HUES64 (cell line): Measurements from ENCODE around the gene PRKAG2.

Source experiments
- H3K27ac ChIP-seq: 2 replicates; pipeline ENCODE4 v1.7.0; 2013; ENCODE audit warnings: low read depth, low read length, inconsistent platforms
- H3K27me3 ChIP-seq: 2 replicates; pipeline ENCODE4 v1.6.1; 2013; ENCODE audit warnings: mild to moderate bottlenecking, low read length; ENCODE audit not compliant: insufficient read depth
- H3K36me3 ChIP-seq: 2 replicates; pipeline ENCODE4 v1.6.1; 2013; ENCODE audit warnings: mild to moderate bottlenecking, low read length; ENCODE audit not compliant: insufficient read depth
- H3K4me1 ChIP-seq: 2 replicates; pipeline ENCODE4 v1.6.1; 2013; ENCODE audit warnings: mild to moderate bottlenecking, low read length, moderate library complexity; ENCODE audit not compliant: insufficient read depth
- H3K4me3 ChIP-seq: 2 replicates; pipeline ENCODE4 v1.5.1; 2013; ENCODE audit warnings: mild to moderate bottlenecking, low read length, moderate library complexity
- H3K9ac ChIP-seq: 2 replicates; pipeline ENCODE4 v1.6.1; 2013; ENCODE audit warnings: mild to moderate bottlenecking, low read depth, low read length
- H3K9me3 ChIP-seq: 2 replicates; pipeline ENCODE4 v1.6.1; 2013; ENCODE audit warnings: low read depth, low read length; ENCODE audit not compliant: insufficient read depth
- WGBS: fragments of 150-250, 120-280 bp; methylation state at CpG from one replicate; pipeline ENCODE4 v1.1.7; 2013; ENCODE audit warnings: missing lambda C conversion rate; 5-methylcytosine and 5-hydroxymethylcytosine counted together

Gene PRKAG2

DNA sequence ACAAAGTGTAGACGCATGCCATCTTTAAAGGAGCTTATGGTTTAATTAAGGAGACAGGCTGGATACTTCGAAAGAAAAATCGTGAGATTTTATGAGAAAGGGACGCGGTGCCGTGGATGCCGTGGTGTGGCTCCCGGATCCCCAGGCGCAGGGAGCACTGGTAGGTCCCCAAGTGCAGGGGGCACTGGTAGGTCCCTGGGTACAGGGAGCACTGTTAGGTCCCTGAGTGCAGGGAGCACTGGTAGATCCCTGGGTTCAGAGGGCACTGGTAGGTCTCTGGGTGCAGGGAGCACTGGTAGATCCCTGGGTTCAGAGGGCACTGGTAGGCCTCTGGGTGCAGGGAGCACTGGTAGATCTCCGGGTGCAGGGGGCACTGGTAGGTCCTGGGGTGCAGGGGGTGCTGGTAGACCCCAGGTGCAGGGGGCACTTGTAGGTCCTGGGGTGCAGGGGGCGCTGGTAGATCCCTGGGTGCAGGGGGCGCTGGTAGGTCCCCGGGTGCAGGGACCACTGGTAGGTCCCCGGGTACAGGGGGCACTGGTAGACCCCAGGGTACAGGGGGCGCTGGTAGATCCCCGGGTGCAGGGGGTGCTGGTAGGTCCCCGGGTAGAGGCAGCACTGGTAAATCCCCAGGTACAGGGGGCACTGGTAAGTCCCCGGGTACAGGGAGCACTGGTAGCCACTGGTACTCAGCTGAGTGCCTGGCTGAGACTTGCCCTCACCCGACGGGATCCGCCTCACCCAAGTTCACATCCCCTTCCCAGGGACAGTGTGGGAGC lies 14.1 kb downstream of the PRKAG2 start:
- H3K27me3 ChIP-seq: no peaks in the 10 kb centered on the region
- H3K4me1 ChIP-seq: no peaks in the 10 kb centered on the region
- no peak overlapping the region for H3K4me3 ChIP-seq
- WGBS: 93% methylated on average over 21 of the region's 21 CpGs
- no peak overlapping the region for H3K27ac ChIP-seq
- H3K36me3 ChIP-seq: no peaks in the 10 kb centered on the region
- no peak overlapping the region for H3K9ac ChIP-seq
- H3K9me3 ChIP-seq: no peaks in the 10 kb centered on the region

DNA sequence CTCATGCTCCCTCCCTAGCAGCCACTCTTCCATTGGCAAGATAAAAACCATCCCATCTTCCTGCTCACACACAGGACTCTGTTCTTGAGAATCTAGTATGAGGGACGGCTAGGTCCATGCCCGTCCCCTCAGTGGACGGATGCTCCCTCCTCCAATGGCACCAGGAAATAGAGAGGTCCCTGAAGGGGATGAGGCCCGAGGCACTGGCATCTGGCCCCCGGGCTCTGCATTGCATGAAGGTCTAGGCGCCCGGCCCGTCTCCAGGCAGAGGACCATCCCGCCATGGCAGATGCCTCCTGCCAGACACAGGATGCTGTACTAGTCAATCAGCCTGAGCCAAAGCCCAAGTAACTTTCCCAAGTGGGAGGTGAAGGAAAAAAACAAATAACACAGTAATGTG lies 15.0 kb downstream of the PRKAG2 start:
- no peak overlapping the region for H3K4me3 ChIP-seq
- H3K36me3 ChIP-seq: no peaks in the 10 kb centered on the region
- no peak overlapping the region for H3K27ac ChIP-seq
- WGBS: 96% methylated on average over 9 of the region's 9 CpGs
- no peaks in the 10 kb centered on the region for H3K9me3 ChIP-seq
- no peaks in the 10 kb centered on the region for H3K4me1 ChIP-seq
- H3K27me3 ChIP-seq: no peaks in the 10 kb centered on the region
- no peak overlapping the region for H3K9ac ChIP-seq

DNA sequence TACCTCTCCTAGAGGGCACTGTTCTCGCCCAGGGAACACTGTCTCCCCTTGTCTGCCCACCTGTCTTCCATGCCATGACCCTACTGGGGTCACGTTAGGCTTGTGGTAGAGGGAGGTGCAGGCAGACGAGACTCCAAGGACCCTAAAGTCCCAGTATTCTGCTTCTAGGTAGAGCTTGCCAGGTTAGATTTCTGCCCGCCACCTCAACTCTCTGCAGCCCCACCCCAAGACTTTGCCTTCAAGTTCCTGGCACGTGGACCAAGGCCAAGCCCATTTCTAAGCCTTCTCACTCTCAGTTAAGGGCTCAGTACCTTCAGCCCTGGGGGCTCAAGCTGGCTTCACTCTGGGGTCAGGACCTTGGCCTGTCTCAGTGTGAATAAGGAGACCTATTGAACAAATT lies 16.1 kb downstream of the PRKAG2 start:
- no peak overlapping the region for H3K4me3 ChIP-seq
- 80% methylated on average over 5 of the region's 5 CpGs for WGBS

DNA sequence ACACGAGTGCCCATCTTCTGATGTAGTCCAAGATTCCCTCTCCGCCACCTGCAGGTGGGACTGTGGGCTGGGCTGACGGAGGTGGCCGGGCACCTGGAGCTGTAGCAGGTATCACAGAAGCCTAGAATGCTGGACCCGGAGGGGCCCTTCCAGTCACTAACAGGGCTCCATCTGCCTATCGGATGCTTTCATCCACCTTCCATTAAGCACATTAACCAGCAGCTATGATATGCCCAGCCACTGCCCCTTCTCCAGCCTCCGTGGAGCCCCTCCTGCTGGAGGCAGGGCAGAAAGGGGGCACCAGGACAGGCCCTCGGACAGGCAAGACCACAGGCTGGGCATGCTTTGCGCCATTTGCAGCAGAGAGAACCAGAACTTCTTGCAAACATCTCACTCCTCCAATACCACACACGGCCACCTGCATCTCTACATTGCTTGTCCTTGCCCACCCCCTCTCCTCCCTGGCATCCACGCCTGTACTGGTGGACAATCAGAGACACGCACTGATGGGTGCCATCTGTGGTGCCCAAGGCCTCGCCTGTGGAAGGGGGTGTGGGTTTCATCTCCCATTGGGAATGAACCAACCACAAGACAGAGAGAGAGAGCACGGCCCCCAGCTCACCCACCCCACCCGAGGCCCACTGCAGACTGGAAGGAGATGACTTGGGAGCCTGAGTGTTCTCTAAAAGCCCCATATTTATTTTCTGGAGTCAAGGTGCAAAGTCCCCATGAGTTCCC lies 16.8 kb downstream of the PRKAG2 start:
- WGBS: 94% methylated on average over 14 of the region's 15 CpGs
- no peak overlapping the region for H3K9ac ChIP-seq
- H3K4me1 ChIP-seq: no peaks in the 10 kb centered on the region

More for the DNA sequence above, 16.1 kb downstream of the PRKAG2 start:
- H3K9ac ChIP-seq: no peak overlapping the region
- no peaks in the 10 kb centered on the region for H3K9me3 ChIP-seq
- no peaks in the 10 kb centered on the region for H3K27me3 ChIP-seq
- no peak overlapping the region for H3K27ac ChIP-seq
- H3K4me1 ChIP-seq: no peaks in the 10 kb centered on the region
- no peaks in the 10 kb centered on the region for H3K36me3 ChIP-seq

DNA sequence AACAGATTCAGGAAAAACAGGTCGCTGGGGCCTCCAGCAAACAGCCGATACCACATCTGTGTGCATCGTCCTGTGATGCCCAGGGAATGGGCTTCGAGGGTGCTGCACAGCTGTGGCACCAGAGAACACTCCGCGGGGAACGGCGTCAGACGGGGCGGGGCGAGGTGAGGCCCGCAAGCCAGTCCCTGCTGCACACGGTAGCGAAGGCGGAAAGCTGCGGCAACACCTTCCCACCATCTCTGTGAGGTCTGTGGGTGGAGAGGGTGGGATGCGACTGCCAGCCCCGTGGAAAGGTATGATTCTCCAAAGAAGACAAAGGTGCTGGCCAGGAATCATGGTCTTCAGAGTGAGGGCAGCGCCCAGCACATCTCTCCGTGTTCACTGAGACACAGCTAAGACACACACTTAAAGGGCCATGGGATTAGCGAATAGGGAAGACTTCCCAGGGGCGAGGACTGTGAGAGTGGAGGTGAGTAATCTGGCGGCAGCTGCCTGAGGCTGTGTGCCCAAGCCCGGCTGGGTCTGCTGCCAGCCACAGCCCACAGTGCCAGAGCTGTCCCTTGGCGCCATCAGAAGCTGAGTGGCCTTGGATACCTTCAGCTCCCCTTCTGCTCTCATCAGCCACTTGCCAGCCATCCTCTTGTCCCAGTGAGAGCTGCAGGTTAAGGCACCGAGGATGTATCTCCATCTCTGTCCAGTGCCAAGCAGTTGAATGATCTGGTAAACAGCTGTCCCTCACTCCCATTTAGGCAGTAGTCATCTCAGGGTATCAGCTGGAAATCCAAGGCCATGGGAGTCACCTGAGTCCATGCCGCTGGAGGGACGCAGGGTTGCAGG lies 17.6 kb downstream of the PRKAG2 start:
- H3K9ac ChIP-seq: no peak overlapping the region
- no peak overlapping the region for H3K4me3 ChIP-seq
- no peaks in the 10 kb centered on the region for H3K9me3 ChIP-seq
- no peaks in the 10 kb centered on the region for H3K36me3 ChIP-seq
- no peaks in the 10 kb centered on the region for H3K27me3 ChIP-seq
- H3K27ac ChIP-seq: no peak overlapping the region
- WGBS: 91% methylated on average over 28 of the region's 28 CpGs
- no peaks in the 10 kb centered on the region for H3K4me1 ChIP-seq

More for the DNA sequence above, 16.8 kb downstream of the PRKAG2 start:
- no peaks in the 10 kb centered on the region for H3K36me3 ChIP-seq
- no peaks in the 10 kb centered on the region for H3K27me3 ChIP-seq
- H3K4me3 ChIP-seq: no peak overlapping the region
- no peaks in the 10 kb centered on the region for H3K9me3 ChIP-seq
- H3K27ac ChIP-seq: no peak overlapping the region

DNA sequence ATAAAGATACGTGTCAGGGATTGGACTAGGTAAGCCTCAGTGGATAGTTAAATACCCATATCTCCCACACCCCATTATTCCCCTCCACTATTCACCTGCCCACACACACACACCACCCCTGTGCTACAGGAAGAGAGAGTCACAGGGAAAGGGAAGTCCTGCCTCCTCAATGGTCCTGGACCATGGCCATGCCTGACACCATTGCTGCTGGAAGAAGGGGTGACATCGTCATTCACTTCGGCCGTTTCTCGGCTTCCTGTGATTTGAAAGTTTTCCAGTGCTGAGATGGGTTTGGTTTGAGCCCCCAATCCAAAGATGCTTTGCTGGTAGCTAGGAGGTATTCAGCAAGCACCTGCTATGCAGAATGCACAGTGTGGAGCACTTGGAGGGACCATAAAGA lies 18.5 kb downstream of the PRKAG2 start:
- Histone ChIP-seq H3K4me1 (no peaks in the 10 kb centered on the region), H3K4me3 (no peak overlapping the region), H3K9ac (no peak overlapping the region), H3K9me3 (no peaks in the 10 kb centered on the region), H3K27ac (no peak overlapping the region), H3K27me3 (no peaks in the 10 kb centered on the region), H3K36me3 (no peaks in the 10 kb centered on the region)
- 94% methylated on average over 5 of the region's 5 CpGs for WGBS

DNA sequence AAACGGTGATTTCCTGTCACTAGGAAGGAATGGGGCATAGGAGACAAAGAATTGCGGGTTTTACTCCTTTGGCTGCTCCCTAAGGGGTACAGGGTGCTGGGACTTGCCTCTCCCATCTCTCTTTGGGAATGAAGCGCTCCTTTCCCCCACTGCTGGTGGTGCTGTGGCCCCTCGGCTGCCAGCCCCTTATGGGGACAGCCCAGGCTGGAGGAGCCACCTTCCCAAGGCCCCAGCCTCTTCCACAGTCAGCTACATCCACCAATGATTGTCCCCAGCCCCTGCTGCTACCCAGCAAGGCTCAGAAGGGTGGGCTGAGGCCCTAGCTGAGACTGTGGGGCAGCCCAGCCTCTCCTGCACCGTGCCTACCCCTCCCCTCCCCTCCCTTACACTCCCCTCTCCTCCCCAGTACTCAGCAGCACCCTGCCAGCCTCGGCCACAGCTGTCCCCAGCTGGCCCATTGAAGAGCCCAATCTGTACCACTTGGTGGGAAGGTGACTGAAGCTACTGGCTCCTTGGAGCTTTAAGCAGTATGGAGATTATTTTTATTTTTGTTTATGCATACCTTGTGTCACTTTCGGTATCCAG lies 19.0 kb downstream of the PRKAG2 start:
- H3K36me3 ChIP-seq: no peaks in the 10 kb centered on the region
- WGBS: 72% methylated on average over 7 of the region's 7 CpGs

DNA sequence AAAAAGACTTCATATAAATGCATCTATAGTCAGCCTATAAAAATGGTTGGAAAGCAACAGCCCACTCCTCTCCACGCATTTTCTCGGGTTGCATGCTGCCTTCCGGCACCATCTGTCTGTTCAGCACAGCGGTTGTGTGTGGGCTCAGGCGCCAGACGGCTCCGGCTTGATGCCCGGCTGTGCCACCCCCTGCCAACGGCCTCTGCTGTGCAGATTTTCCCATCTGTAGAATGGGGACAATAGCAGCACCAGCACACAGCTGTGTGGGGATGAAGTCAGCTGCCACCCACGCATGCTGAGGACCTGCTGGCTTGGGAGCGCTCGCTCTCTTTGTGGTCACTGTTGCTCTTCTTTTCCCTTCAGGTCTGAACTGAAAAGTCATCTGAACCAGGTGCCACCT lies 19.5 kb downstream of the PRKAG2 start:
- no peak overlapping the region for H3K27ac ChIP-seq
- no peak overlapping the region for H3K9ac ChIP-seq
- H3K4me3 ChIP-seq: no peak overlapping the region
- H3K9me3 ChIP-seq: no peaks in the 10 kb centered on the region
- 92% methylated on average over 12 of the region's 12 CpGs for WGBS
- no peaks in the 10 kb centered on the region for H3K27me3 ChIP-seq
- H3K4me1 ChIP-seq: no peaks in the 10 kb centered on the region
- H3K36me3 ChIP-seq: no peaks in the 10 kb centered on the region

More for the DNA sequence above, 19.0 kb downstream of the PRKAG2 start:
- no peak overlapping the region for H3K4me3 ChIP-seq
- H3K27ac ChIP-seq: no peak overlapping the region
- H3K27me3 ChIP-seq: no peaks in the 10 kb centered on the region
- H3K4me1 ChIP-seq: no peaks in the 10 kb centered on the region
- no peaks in the 10 kb centered on the region for H3K9me3 ChIP-seq
- no peak overlapping the region for H3K9ac ChIP-seq

DNA sequence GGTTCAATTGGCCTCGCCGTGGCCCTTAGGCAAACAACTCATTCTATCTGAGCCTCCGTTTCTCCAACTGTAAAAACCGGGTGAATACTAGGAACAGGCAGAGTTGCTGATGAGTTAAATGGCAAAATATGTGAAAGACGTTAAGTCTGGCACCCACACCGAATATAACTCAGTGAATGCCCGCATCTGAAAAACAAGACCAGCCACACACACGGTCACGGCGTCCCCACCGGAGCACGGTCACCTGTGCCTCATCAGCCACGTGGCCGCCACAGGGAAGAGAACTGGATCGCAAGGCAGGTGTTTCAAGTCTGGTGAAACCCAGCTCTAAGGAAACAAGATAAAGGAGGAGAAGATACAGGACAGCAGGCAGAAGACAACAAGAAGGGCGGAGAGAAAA lies 20.4 kb downstream of the PRKAG2 start:
- Histone ChIP-seq H3K27me3 (no peaks in the 10 kb centered on the region), H3K27ac (no peak overlapping the region), H3K9me3 (no peaks in the 10 kb centered on the region), H3K4me3 (no peak overlapping the region), H3K4me1 (no peaks in the 10 kb centered on the region), H3K9ac (no peak overlapping the region), H3K36me3 (no peaks in the 10 kb centered on the region)
- 92% methylated on average over 16 of the region's 16 CpGs for WGBS

DNA sequence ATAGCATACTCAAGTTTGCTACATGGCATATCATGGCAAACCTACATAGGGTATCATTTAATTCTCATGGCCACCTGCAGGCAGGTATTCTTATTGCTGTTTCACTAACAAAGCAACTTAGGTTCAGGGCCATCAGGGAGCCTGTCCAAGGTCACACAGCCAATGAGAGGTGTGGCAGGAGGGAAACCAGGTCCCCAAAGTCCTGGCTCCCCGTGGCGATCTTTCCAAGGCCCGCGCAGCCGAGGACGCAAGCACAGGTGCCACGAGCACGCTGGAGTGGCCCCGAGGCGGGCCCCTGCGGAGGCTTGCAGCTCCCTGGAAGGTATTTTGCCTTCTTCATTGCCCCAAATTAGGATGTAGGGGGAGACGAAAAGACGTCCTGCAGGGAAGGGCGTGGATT lies 20.8 kb downstream of the PRKAG2 start:
- H3K27me3 ChIP-seq: no peaks in the 10 kb centered on the region
- no peaks in the 10 kb centered on the region for H3K9me3 ChIP-seq
- H3K4me1 ChIP-seq: no peaks in the 10 kb centered on the region
- WGBS: 87% methylated on average over 14 of the region's 14 CpGs
- H3K9ac ChIP-seq: no peak overlapping the region
- no peak overlapping the region for H3K27ac ChIP-seq
- no peak overlapping the region for H3K4me3 ChIP-seq
- H3K36me3 ChIP-seq: no peaks in the 10 kb centered on the region

DNA sequence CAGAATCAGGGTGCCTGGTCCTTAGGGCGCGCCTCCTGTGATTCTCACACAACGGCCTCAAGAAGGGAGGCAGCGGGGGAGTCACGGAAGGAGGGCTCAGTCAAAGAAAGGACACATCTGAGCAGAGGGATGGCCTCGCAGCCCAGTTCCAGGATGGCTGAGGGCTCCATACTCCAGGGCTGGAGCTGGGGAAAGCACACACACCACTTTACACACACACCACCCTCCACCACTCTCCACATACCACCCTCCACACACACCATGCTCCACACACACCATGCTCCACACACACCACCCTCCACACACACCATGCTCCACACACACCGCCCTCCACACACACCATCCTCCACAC lies 22.2 kb downstream of the PRKAG2 start:
- no peak overlapping the region for H3K27ac ChIP-seq
- H3K9ac ChIP-seq: no peak overlapping the region
- H3K9me3 ChIP-seq: no peaks in the 10 kb centered on the region
- H3K36me3 ChIP-seq: no peaks in the 10 kb centered on the region
- H3K4me1 ChIP-seq: no peaks in the 10 kb centered on the region
- 89% methylated on average over 7 of the region's 7 CpGs for WGBS
- no peak overlapping the region for H3K4me3 ChIP-seq
- H3K27me3 ChIP-seq: no peaks in the 10 kb centered on the region
